Fibroblast of pulmonary artery (primary cell): ENCODE data around the gene CDKN1A.

Source experiments
- DNase-seq: peaks from one replicate; pipeline ENCODE4 v3.0.0-alpha.2; 2010; ENCODE audit warnings: low read depth
- H3K4me3 ChIP-seq: replicated peaks from 2 replicates; pipeline ENCODE4 v1.5.1; 2011; ENCODE audit warnings: low read depth, mild to moderate bottlenecking, control low read depth, low read length, moderate library complexity
- TF ChIP-seq, protein P1 (sequence below): IDR thresholded peaks from 2 replicates; pipeline ENCODE4 v1.5.1; 2011; ENCODE audit warnings: mild to moderate bottlenecking, control low read depth, low read length, inconsistent platforms; ENCODE audit errors: missing control alignments

Gene CDKN1A

GRCh38 chr6:36670271-36670670, 8.2 kb upstream of the CDKN1A start:
- H3K4me3 ChIP-seq: no peak overlapping the region
- no peak for DNase-seq
- TF ChIP-seq, protein P1, sequence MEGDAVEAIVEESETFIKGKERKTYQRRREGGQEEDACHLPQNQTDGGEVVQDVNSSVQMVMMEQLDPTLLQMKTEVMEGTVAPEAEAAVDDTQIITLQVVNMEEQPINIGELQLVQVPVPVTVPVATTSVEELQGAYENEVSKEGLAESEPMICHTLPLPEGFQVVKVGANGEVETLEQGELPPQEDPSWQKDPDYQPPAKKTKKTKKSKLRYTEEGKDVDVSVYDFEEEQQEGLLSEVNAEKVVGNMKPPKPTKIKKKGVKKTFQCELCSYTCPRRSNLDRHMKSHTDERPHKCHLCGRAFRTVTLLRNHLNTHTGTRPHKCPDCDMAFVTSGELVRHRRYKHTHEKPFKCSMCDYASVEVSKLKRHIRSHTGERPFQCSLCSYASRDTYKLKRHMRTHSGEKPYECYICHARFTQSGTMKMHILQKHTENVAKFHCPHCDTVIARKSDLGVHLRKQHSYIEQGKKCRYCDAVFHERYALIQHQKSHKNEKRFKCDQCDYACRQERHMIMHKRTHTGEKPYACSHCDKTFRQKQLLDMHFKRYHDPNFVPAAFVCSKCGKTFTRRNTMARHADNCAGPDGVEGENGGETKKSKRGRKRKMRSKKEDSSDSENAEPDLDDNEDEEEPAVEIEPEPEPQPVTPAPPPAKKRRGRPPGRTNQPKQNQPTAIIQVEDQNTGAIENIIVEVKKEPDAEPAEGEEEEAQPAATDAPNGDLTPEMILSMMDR: no peak

DNA sequence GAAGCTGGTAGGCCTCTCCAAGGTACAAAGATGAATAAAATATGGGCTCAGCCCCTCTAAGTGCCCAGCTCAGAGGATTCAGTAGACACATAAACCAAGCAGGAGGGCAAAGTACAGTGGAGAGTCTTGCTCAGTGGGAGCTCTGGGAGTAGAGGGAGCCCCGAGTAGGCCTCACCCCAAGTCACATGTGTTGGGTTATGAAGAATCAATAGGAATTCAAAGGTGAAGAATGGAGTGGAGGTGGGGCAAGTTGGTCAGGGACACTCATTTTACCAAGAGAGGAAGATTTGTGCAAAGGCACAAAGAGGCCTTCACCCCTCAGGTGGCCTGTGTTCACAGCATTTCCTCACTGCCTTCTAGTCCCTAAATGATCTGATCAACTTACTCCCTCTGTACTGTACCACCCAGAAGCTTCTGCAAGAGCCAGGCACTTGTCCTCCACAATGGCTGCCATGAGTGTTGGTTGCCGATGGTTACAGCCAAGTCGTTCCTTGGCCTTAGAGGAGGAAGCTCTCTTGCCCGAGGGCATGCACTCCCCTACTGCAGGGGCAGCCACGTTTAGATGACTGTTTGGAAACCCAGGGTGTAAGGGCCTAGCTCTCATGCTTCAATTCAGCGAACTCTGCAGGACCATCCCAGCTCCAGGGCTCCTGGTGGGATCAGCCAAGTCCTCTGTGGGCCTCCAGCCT, 6.7 kb upstream of the CDKN1A start:
- H3K4me3 ChIP-seq: no peak overlapping the region
- TF ChIP-seq, protein P1: no peak
- DNase-seq: no peak

- DNase-seq: no peak
- TF ChIP-seq, protein P1: no peak
- no peak overlapping the region for H3K4me3 ChIP-seq
Observed at GRCh38 chr6:36673882-36674281, 4.6 kb upstream of the CDKN1A start.

GRCh38 chr6:36674942-36675341, 3.6 kb upstream of the CDKN1A start:
- DNase-seq: no peak
- H3K4me3 ChIP-seq: no peak overlapping the region
- TF ChIP-seq, protein P1: no peak

DNA sequence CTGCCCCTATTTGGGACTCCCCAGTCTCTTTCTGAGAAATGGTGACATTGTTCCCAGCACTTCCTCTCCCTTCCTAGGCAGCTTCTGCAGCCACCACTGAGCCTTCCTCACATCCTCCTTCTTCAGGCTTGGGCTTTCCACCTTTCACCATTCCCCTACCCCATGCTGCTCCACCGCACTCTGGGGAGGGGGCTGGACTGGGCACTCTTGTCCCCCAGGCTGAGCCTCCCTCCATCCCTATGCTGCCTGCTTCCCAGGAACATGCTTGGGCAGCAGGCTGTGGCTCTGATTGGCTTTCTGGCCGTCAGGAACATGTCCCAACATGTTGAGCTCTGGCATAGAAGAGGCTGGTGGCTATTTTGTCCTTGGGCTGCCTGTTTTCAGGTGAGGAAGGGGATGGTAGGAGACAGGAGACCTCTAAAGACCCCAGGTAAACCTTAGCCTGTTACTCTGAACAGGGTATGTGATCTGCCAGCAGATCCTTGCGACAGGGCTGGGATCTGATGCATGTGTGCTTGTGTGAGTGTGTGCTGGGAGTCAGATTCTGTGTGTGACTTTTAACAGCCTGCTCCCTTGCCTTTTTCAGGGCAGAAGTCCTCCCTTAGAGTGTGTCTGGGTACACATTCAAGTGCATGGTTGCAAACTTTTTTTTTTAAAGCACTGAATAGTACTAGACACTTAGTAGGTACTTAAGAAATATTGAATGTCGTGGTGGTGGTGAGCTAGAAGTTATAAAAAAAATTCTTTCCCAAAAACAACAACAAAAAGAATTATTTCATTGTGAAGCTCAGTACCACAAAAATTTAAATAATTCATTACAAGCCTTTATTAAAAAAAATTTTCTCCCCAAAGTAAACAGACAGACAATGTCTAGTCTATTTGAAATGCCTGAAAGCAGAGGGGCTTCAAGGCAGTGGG, 2.1 kb upstream of the CDKN1A start:
- TF ChIP-seq, protein P1: no peak
- DNase-seq: no peak
- H3K4me3 ChIP-seq: no peak overlapping the region

DNA sequence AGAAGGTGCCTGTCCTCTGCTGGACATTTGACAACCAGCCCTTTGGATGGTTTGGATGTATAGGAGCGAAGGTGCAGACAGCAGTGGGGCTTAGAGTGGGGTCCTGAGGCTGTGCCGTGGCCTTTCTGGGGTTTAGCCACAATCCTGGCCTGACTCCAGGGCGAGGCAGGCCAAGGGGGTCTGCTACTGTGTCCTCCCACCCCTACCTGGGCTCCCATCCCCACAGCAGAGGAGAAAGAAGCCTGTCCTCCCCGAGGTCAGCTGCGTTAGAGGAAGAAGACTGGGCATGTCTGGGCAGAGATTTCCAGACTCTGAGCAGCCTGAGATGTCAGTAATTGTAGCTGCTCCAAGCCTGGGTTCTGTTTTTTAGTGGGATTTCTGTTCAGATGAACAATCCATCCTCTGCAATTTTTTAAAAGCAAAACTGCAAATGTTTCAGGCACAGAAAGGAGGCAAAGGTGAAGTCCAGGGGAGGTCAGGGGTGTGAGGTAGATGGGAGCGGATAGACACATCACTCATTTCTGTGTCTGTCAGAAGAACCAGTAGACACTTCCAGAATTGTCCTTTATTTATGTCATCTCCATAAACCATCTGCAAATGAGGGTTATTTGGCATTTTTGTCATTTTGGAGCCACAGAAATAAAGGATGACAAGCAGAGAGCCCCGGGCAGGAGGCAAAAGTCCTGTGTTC, 1.3 kb upstream of the CDKN1A start:
- DNase-seq: no peak
- no peak overlapping the region for H3K4me3 ChIP-seq
- TF ChIP-seq, protein P1: no peak
